HG02759 (cell line): ENCODE measurements around the gene OR11H1.
"Not testable (repeated sequence)": the region's sequence is repeated elsewhere in the genome, so short reads cannot be mapped to it uniquely, and the experiment has no call there.

ENCODE experiments used
- ATAC-seq: cut with Tn5 transposase; IDR thresholded peaks from one replicate; pipeline ENCODE4 v1.9.1; 2021; ENCODE audit warnings: mild to moderate bottlenecking, moderate library complexity; ENCODE audit not compliant: unreplicated experiment

OR11H1 gene, protein sequence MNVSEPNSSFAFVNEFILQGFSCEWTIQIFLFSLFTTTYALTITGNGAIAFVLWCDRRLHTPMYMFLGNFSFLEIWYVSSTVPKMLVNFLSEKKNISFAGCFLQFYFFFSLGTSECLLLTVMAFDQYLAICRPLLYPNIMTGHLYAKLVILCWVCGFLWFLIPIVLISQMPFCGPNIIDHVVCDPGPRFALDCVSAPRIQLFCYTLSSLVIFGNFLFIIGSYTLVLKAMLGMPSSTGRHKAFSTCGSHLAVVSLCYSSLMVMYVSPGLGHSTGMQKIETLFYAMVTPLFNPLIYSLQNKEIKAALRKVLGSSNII

DNA sequence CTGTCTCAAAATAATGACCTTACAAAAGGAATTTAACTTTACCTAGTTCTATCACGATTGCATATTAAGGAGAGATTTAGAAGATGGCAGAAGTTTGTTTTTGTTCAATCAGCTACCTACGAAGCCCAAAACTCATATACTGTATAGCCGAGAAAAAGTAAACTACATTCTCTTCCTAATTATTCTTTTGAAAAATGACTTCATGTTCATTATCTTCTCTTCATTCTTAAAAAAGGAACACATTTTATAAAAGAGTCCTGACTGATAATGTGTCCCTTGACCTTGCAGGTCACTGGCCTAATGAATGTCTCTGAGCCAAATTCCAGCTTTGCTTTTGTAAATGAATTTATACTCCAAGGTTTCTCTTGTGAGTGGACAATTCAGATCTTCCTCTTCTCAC is at the start of gene OR11H1:
OR11H1 (plus strand) TSS at position 301 of the 400 bp plus-strand sequence; CDS start at position 301, 0 bp downstream.
- not testable (repeated sequence) for ATAC-seq

DNA sequence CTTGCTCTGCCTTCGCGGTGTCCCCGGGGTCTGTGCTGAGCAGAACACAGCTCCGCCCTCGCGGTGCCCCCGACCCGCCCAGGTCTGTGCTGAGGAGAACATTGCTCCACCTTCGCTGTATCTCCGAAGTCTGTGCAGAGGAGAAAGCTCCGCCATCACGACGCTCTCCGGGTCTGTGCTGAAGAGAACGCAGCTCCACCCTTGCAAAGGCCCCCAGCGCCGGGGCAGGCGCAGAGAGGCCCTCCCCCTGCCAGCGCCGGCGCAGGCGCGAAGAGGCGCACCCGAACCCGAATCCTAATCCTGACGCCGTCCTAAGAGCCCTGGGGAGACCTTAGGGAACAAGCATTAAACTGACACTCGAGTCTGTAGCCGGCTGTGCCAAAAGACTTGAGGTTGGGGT is 18.0 kb upstream of the OR11H1 start:
- not testable (repeated sequence) for ATAC-seq

DNA sequence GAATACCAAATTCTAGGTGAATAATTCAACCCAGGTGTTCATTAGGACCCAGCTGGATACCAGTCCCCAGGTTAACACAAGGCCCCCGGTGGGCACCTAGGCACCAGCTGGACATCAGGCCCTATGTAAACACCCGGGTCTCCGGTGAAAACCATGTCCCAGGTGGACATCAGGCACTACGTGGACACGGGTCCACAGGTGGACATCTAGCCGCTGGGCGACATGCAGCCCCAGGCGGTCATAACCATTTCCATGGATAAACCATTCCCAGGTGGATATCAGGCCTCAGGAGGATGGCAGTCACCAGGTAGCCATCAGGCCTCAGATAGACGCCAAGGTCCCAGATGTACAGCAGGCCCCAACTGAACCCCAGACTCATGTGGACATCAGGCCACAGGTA is 12.1 kb upstream of the OR11H1 start:
- ATAC-seq, result not testable (repeated sequence)

DNA sequence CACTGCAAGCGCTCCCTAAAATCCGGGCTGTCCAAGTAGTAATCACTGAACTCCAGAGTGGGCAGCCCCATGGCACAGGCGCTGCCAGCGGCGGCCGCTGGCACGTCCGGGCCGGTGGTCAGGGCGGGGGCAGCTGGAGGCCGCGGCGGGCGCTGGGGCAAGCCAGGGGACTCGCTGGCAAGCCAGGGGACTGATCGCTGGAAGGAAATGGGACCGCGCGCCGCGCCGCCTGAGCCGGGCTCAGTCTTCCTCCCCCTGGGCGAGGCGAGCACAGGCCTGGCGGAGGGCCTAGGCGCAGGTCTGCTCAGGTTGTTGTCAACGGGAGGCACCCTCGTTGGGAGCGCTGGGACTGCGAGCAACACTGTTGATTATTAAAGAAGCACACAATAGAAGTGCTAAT is 25.8 kb downstream of the OR11H1 start:
- ATAC-seq, result not testable (repeated sequence)

DNA sequence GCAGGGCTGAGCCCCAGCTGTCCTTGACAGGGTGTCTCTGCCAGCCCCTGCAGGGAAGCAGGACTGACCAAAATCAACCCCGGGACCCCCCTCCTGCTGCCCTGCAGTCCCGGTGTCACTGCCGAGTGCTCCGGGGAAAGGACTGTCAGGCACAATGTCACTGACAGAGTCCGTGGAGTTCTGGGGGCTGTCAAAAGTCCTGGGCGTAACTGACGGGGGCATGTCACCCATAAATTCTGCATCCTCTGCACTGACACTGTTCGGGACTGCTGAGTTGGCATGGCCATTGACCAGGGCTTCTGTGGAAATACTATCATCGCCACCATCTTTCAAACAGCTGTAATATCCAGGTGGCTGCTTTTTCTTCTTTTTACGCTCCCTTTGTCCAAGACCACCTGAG is 35.5 kb downstream of the OR11H1 start:
- ATAC-seq, result not testable (repeated sequence)

DNA sequence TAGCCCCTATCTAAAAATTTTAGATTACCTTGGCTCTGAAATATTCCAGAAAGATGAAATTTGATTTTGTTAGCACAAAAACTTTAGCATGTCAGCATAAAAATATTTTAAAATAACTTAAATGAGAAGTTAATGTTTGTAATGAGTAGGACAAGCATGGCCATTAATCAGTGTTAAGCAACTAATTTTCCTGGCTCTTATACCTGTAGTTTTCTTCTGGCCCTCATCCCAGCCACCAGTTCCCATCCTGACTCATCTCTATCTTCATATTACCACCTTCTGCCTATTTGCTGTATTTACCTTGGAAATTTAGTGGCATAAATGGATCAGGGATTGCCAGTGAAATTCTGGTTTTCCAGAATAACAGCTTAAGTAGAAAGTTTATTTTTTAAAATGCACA is 37.1 kb downstream of the OR11H1 start:
- ATAC-seq, result not testable (repeated sequence)
